Activated naive CD8-positive, alpha-beta T cell (primary cell): Measurements from ENCODE around the gene TMEM182.

Experiments
- H3K27ac Mint-ChIP-seq: one replicate; pipeline ENCODE4 v1.8.0; 2021; ENCODE audit warnings: mixed read lengths
- H3K27me3 Mint-ChIP-seq: one replicate; pipeline ENCODE4 v1.8.0; 2021; ENCODE audit warnings: mixed read lengths
- H3K36me3 Mint-ChIP-seq: one replicate; pipeline ENCODE4 v1.8.0; 2021; ENCODE audit warnings: mixed read lengths
- H3K4me1 Mint-ChIP-seq: one replicate; pipeline ENCODE4 v1.8.0; 2021; ENCODE audit warnings: low read depth, mixed read lengths
- H3K4me3 Mint-ChIP-seq: one replicate; pipeline ENCODE4 v1.8.0; 2021; ENCODE audit warnings: mild to moderate bottlenecking, mixed read lengths
- H3K9me3 Mint-ChIP-seq: one replicate; pipeline ENCODE4 v1.8.0; 2021; ENCODE audit warnings: low read depth, mixed read lengths

Gene TMEM182

GRCh38 chr2:102753563-102754159 is 8.2 kb upstream of the TMEM182 start:
- Mint-ChIP-seq H3K27me3 (no peaks in the 10 kb centered on the region), H3K4me3 (no peak overlapping the region), H3K4me1 (no peaks in the 10 kb centered on the region), H3K9me3 (no peaks in the 10 kb centered on the region), H3K36me3 (peaks cover 6% of the 10 kb centered on the region), H3K27ac (no peak overlapping the region)

GRCh38 chr2:102754456-102755145 is 7.2 kb upstream of the TMEM182 start:
- Mint-ChIP-seq H3K4me1 (no peaks in the 10 kb centered on the region), H3K9me3 (no peaks in the 10 kb centered on the region), H3K4me3 (no peak overlapping the region), H3K27me3 (no peaks in the 10 kb centered on the region), H3K27ac (no peak overlapping the region), H3K36me3 (peaks cover 6% of the 10 kb centered on the region)

DNA sequence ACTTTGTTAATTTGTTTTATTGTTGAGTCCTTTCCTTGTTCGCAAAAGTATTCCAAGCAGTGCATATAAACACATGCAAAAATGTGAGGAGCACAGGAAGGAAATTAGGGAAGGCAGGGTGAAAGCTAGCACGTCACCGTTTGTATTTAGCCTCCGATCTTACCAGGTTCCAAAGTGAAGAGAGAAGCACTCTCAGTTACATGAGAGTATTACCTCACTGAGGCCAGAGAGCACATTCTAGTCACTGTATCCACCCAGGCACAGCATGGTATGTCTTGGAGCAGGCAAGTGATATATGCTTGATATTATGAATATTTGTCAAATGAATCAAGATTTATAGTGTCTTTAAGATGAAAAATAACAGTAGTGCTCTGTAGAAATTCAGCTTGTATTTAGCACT is 6.5 kb upstream of the TMEM182 start:
- Mint-ChIP-seq H3K4me1 (no peaks in the 10 kb centered on the region), H3K27ac (no peak overlapping the region), H3K36me3 (peaks cover 10% of the 10 kb centered on the region), H3K4me3 (no peak overlapping the region), H3K9me3 (no peaks in the 10 kb centered on the region), H3K27me3 (no peaks in the 10 kb centered on the region)

DNA sequence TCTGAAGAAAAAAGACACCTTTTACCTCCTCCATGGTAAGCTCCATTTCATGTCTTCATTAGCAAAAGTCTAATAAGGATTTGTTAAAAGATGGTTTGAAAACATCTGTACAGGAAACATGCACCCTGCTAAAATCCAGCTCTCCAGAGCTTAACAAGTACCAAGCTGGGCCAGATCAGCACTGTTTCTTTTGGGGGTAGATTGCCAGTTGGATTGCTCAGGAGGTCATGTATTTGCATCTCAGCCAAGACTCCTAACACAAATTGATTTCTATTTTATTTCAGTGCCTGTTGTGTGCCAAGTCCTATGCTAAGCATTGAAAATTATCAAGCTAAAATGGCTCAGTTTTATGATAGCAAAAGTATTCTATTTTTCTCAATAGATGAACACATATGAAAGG is 3.4 kb upstream of the TMEM182 start:
- no peaks in the 10 kb centered on the region for H3K9me3 Mint-ChIP-seq
- H3K4me3 Mint-ChIP-seq, result no peak overlapping the region
- H3K36me3 Mint-ChIP-seq, result peaks cover 16% of the 10 kb centered on the region
- no peak overlapping the region for H3K27ac Mint-ChIP-seq
- H3K27me3 Mint-ChIP-seq, result no peaks in the 10 kb centered on the region
- H3K4me1 Mint-ChIP-seq, result no peaks in the 10 kb centered on the region

- Mint-ChIP-seq H3K4me3 (no peak overlapping the region), H3K9me3 (no peaks in the 10 kb centered on the region), H3K27ac (no peak overlapping the region), H3K27me3 (no peaks in the 10 kb centered on the region), H3K36me3 (peaks cover 28% of the 10 kb centered on the region), H3K4me1 (no peaks in the 10 kb centered on the region)
These were observed 2.3 kb downstream of the TMEM182 start for GRCh38 chr2:102764083-102764482.

- H3K27ac Mint-ChIP-seq, result no peak overlapping the region
- no peak overlapping the region for H3K4me3 Mint-ChIP-seq
- H3K9me3 Mint-ChIP-seq, result no peaks in the 10 kb centered on the region
- peaks cover 28% of the 10 kb centered on the region for H3K36me3 Mint-ChIP-seq
- H3K4me1 Mint-ChIP-seq, result no peaks in the 10 kb centered on the region
- no peaks in the 10 kb centered on the region for H3K27me3 Mint-ChIP-seq
These were observed 3.2 kb downstream of the TMEM182 start for GRCh38 chr2:102765061-102765460.

- Mint-ChIP-seq H3K36me3 (peaks cover 29% of the 10 kb centered on the region), H3K9me3 (no peaks in the 10 kb centered on the region), H3K27me3 (no peaks in the 10 kb centered on the region), H3K27ac (no peak overlapping the region), H3K4me1 (no peaks in the 10 kb centered on the region), H3K4me3 (no peak overlapping the region)
These were observed 6.4 kb downstream of the TMEM182 start for GRCh38 chr2:102768253-102768652.

GRCh38 chr2:102768892-102769291 is 7.1 kb downstream of the TMEM182 start:
- H3K36me3 Mint-ChIP-seq, result peaks cover 26% of the 10 kb centered on the region
- H3K4me1 Mint-ChIP-seq, result no peaks in the 10 kb centered on the region
- no peaks in the 10 kb centered on the region for H3K27me3 Mint-ChIP-seq
- H3K4me3 Mint-ChIP-seq, result no peak overlapping the region
- no peaks in the 10 kb centered on the region for H3K9me3 Mint-ChIP-seq
- H3K27ac Mint-ChIP-seq, result no peak overlapping the region

DNA sequence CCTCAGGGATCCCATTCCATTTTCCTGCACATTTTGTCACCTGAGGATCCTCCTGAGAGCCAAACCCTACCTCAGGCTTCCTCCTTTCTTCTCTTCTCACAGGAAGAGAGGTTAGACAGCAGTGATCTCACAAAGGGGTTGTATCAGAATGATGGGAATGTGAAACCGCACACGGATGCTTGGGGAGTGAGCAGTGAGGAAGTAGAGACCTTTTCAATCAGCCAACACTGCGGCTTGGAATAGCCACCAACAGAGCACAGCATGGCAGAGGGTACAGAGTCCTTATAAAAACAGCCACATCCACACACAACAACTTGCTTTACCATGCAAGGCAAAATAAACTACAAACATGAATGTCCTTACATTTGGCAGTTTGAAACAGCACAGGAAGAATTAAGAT is 8.7 kb downstream of the TMEM182 start:
- Mint-ChIP-seq H3K27me3 (no peaks in the 10 kb centered on the region), H3K36me3 (peaks cover 30% of the 10 kb centered on the region), H3K4me3 (no peak overlapping the region), H3K4me1 (no peaks in the 10 kb centered on the region), H3K27ac (no peak overlapping the region), H3K9me3 (no peaks in the 10 kb centered on the region)

DNA sequence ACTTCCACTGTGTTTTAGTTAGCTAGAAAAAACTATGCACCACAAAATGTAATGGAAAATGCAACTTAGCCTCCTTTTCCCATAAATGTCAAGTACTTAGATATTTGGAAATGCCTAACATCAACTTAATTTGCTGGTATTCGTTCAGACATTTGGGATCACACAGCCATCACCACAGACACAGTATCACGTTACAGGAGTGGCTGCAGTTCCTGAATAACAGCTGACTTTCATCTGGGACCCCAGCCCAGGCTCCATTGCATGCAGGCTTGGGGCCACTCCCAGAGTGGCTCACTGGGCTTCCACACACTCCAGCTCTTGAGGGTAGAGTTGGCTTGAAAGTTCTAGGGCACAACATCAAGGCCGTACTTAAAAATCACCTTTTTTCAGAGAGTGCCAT is 9.3 kb downstream of the TMEM182 start:
- Mint-ChIP-seq H3K4me3 (no peak overlapping the region), H3K36me3 (peaks cover 27% of the 10 kb centered on the region), H3K27me3 (no peaks in the 10 kb centered on the region), H3K27ac (no peak overlapping the region), H3K4me1 (no peaks in the 10 kb centered on the region), H3K9me3 (peaks cover 2% of the 10 kb centered on the region)

DNA sequence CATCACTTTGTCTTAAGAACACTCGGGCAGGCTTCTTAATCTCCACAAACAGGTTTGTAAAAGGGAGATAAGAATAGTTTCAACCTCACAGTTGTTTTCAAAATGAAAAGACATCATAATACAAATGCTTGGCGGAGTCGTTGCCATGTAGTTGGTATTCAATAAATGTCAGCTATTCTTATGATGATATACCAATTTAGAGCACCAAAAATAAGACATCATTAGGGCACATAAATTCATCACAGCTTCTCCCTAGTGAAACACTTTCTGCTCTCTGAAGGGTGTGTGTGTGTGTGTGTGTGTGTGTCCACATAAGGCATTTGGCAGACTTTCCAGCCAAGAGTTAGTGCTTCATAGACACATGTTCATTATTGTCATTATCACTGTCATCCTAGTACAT is 10.8 kb downstream of the TMEM182 start:
- Mint-ChIP-seq H3K27ac (no peak overlapping the region), H3K36me3 (peaks cover 36% of the 10 kb centered on the region), H3K27me3 (no peaks in the 10 kb centered on the region), H3K4me3 (no peak overlapping the region), H3K9me3 (peaks cover 4% of the 10 kb centered on the region), H3K4me1 (no peaks in the 10 kb centered on the region)

- Mint-ChIP-seq H3K36me3 (peaks cover 31% of the 10 kb centered on the region), H3K9me3 (peaks cover 4% of the 10 kb centered on the region), H3K4me3 (no peak overlapping the region), H3K4me1 (no peaks in the 10 kb centered on the region), H3K27me3 (no peaks in the 10 kb centered on the region), H3K27ac (no peak overlapping the region)
These were observed 11.4 kb downstream of the TMEM182 start for GRCh38 chr2:102773149-102773705.

DNA sequence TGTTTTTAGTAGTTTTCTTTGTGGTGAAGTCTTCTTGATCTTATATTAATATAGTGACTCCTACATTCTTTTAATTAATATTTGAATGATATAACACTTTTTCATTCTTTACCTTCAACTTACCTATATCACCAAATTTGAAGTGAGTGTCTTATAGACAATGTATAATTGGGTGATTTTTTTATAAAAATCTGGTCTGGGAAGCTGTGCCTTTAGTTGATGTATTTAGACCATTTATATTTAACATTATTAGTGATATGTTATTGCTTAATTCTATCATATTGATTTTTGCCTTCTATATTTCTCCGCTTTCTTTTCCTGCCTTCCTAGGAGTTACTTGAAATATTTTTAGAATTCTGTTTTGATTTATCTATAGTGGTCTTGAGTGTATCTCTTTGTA is 16.4 kb downstream of the TMEM182 start:
- no peaks in the 10 kb centered on the region for H3K27me3 Mint-ChIP-seq
- H3K9me3 Mint-ChIP-seq, result peaks cover 4% of the 10 kb centered on the region
- no peaks in the 10 kb centered on the region for H3K4me1 Mint-ChIP-seq
- peaks cover 27% of the 10 kb centered on the region for H3K36me3 Mint-ChIP-seq
- H3K4me3 Mint-ChIP-seq, result no peak overlapping the region
- H3K27ac Mint-ChIP-seq, result no peak overlapping the region

- peaks cover 27% of the 10 kb centered on the region for H3K36me3 Mint-ChIP-seq
These were observed 18.6 kb downstream of the TMEM182 start for GRCh38 chr2:102780467-102780866.

GRCh38 chr2:102782187-102782586 is 20.4 kb downstream of the TMEM182 start:
- no peaks in the 10 kb centered on the region for H3K4me1 Mint-ChIP-seq
- no peaks in the 10 kb centered on the region for H3K9me3 Mint-ChIP-seq
- no peak overlapping the region for H3K4me3 Mint-ChIP-seq
- H3K27me3 Mint-ChIP-seq, result no peaks in the 10 kb centered on the region
- no peak overlapping the region for H3K27ac Mint-ChIP-seq
- H3K36me3 Mint-ChIP-seq, result peaks cover 20% of the 10 kb centered on the region

More at GRCh38 chr2:102780467-102780866, 18.6 kb downstream of the TMEM182 start:
- Mint-ChIP-seq H3K4me3 (no peak overlapping the region), H3K27me3 (no peaks in the 10 kb centered on the region), H3K4me1 (no peaks in the 10 kb centered on the region), H3K27ac (no peak overlapping the region), H3K9me3 (peaks cover 4% of the 10 kb centered on the region)

- no peaks in the 10 kb centered on the region for H3K9me3 Mint-ChIP-seq
- H3K27me3 Mint-ChIP-seq, result no peaks in the 10 kb centered on the region
- peaks cover 17% of the 10 kb centered on the region for H3K36me3 Mint-ChIP-seq
- no peak overlapping the region for H3K4me3 Mint-ChIP-seq
- H3K27ac Mint-ChIP-seq, result no peak overlapping the region
- no peaks in the 10 kb centered on the region for H3K4me1 Mint-ChIP-seq
These were observed 21.1 kb downstream of the TMEM182 start for GRCh38 chr2:102782933-102783332.
